ENCODE measurements around the gene WDR55.
A peak's percentile ranks its signal among the peaks of the same experiment; 100 is the strongest.
"Not testable (repeated sequence)": the region's sequence is repeated elsewhere in the genome, so short reads cannot be mapped to it uniquely, and the experiment has no call there.

The WDR55 gene

GRCh38 chr5:140664359-140665119 lies at the start of gene WDR55:
Gene WDR55 (plus strand): TSS chr5:140664904. CDS start chr5:140664913, 9 bp downstream.
- peak; percentile 96 for DNase-seq (ENCODE audit: low read depth, low spot score)

- no peak for DNase-seq (ENCODE audit: low read depth, low spot score)
Observed at GRCh38 chr5:140622301-140622700, 42.4 kb upstream of the WDR55 start.

DNA sequence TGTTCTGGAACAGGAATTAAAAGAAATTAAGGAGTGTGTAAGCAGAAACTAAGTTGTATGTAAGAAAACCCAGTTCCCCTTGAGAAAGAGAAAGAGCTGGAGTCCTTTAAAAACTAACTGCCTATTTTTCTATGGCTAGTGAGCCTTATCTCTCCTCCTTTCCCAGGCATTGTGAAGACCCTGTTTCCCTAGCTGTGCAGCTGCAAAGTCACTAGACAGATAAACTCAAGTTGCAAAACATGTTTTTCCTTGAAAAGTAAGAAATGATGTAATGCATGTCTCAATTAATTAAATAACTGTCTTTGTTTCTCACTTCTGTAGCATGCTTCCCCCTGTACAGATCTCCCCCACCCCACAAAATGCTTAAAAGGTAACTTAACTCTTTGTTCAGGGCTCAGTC lies 41.6 kb upstream of the WDR55 start:
- DNase-seq (ENCODE audit: low read depth, low spot score) = not testable (repeated sequence)

GRCh38 chr5:140624886-140625285 lies 39.8 kb upstream of the WDR55 start:
- not testable (repeated sequence) for DNase-seq (ENCODE audit: low read depth, low spot score)

GRCh38 chr5:140627972-140628371 lies 36.7 kb upstream of the WDR55 start:
- no peak for DNase-seq (ENCODE audit: low read depth, low spot score)

GRCh38 chr5:140628711-140629110 lies 36.0 kb upstream of the WDR55 start:
- no peak for DNase-seq (ENCODE audit: low read depth, low spot score)

- DNase-seq (ENCODE audit: low read depth, low spot score) = no peak
Observed at GRCh38 chr5:140630292-140631035, 34.2 kb upstream of the WDR55 start.

DNA sequence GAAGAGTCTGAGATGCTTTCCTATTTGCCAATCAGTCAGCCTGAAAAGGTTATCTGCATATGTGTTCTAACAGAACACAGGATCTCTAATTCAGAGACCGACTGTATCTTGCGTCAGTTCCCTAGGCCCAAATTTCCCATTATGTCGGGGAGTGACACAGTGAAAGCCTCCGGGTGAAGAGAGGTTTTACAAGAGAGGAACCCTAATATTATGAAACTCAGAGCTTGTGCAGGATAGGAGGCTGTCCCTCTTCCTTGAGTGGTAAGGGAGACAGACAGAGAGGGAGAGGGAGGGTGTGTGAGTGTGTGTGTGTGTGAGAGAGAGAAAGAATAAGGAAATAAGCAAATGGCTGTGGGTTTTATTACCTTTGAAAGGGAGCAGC lies 33.7 kb upstream of the WDR55 start:
- no peak for DNase-seq (ENCODE audit: low read depth, low spot score)

DNA sequence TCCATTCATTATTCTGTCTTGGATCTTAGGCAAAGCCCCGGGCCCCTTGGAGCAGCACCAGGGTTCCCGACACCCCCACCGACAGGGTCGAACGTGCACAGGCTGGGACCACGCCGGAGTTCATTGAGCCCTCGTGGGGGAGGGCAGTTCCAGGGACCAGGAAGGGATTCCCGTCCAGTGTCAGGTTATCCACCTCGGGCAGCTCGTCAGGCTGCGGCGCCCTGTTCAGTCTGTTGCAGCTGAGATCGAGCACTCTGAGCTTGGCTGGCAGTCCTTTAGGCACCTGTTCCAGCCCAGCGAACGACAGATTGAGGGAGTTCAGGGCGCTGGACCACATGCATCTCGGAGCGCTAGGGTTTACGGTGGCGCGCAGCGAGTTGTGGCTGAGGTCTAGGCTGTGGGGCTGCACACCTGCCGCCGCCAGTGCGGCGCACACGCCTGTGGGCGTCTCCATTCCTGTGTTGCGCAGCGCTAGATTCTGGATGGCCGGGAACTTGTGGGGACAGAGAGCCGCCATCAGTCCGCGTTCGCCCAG lies 32.8 kb upstream of the WDR55 start:
- no peak for DNase-seq (ENCODE audit: low read depth, low spot score)

GRCh38 chr5:140632366-140633020 lies 32.2 kb upstream of the WDR55 start:
- peak; percentile 65 for DNase-seq (ENCODE audit: low read depth, low spot score)

DNA sequence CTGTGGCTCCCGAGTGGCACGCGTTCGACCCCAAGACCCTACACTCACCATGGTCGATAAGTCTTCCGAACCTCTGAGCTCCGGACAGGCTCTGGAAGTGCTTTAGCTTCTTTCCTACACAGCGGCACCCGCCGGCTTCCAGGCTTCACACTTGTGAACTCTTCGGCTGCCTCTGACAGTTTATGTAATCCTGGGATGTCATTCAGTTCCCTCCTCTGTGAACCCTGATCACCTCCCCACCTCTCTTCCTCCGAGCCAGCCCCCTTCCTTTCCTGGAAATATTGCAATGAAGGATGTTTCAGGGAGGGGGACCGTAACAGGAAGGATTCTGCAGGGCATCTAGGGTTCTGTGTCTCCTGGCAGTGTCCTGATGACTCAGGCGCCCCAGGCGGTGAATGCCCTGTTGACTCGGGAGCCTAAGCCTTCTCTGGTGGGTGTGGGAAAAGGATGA lies 31.7 kb upstream of the WDR55 start, which contains the start of gene CD14:
TSS of gene CD14 (minus strand) at position 155 of the 451 bp plus-strand sequence. CDS start at position 51, 104 bp downstream.
- DNase-seq (ENCODE audit: low read depth, low spot score) = peak; percentile 73

DNA sequence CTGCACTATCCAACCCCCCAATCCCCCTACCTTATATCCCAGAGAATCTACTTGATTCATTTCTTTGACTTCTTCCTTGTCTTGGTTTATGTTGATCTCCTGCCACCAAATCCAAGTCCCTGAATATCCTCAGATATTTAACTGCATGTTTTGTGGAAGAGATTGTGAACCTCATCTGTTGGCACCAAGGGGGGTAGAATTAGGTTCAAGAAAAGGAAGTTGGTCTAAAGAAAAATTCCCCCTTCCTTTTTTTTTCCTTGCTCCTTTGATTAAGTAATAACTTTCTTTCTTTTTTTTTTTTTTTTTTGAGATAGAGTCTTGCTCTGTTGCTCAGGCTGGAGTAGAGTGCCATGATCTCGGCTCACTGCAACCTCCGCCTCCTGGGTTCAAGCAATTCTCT lies 31.2 kb upstream of the WDR55 start:
- no peak for DNase-seq (ENCODE audit: low read depth, low spot score)

- DNase-seq (ENCODE audit: low read depth, low spot score) = no peak
Observed at GRCh38 chr5:140634103-140634502, 30.6 kb upstream of the WDR55 start.

DNA sequence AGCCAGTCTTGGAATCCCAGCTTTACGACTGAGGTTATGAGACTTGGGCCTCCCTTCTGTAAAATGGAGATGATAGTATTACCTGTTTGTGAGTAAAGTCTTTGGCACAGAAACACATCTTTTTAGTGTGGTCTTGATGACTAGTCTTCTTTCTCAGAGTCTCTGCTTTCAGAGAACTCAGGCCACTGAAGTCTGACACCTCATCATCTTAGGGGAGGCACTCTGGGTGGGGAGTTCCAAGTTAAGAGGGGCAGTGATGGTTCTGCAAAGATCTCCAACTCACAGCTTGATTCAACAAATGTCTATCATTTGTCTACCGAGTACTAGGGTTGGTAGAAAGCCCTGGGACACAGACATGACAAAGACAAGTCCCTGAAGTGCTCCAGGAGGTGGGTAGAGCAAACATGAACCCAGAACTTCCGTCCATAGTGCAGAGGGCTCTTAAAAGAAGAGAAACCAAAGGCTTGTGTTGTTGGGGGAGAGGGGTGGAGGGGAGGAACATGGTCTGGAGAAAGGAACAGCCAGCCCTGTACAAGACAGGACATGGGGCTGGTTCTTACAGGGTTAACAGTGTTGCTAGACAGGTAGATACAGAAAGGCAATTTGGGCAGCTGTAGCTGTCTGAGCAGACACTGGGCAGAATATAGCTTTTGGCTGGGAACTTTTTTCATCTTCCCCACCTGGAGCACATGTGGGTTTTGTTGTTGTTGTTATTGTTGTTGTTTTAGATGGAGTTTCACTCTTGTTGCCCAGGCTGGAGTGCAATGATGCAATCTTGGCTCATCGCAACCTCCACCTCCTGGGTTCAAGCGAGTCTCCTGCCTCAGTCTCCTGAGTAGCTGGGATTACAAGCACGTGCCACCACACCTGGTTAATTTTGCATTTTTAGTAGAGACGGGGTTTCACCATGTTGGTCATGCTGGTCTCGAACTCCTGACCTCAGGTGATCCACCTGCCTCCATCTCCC lies 29.1 kb upstream of the WDR55 start:
- DNase-seq (ENCODE audit: low read depth, low spot score) = no peak

DNA sequence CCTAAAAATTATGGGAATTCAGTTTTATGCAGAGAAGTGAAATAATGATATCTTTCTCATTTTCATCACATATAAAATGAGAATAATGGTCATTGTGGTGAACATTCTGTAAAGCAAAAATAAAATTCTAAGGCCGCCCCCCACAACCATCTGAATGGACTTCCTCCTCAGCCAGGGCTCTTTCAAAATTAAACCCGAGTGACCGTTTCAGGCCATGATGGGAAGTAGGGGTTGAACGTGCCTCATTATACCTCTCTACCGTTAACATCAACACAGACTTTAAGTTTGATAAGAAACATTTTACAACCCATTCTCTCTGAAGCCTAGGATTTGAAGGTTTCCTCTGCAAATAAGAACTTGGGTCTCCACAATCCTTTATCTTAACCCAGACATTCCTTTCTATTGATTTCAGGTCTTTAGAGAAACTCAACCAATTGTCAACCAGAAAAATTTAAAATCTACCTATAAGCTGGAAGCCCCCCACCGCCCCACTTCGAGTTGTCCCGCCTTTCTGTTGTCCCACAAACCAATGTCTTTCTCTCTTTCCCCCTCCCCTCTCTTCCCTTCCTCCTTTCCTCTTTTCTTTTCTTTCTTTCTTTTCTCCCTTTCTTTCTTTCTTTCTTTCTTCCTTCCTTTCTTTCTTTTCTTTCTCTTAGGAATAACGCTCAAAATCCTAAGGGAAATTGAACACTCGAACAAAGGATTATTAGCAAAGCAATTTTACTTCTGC lies 27.2 kb upstream of the WDR55 start:
- no peak for DNase-seq (ENCODE audit: low read depth, low spot score)

GRCh38 chr5:140638898-140639147 lies 25.9 kb upstream of the WDR55 start:
- not testable (repeated sequence) for DNase-seq (ENCODE audit: low read depth, low spot score)

DNA sequence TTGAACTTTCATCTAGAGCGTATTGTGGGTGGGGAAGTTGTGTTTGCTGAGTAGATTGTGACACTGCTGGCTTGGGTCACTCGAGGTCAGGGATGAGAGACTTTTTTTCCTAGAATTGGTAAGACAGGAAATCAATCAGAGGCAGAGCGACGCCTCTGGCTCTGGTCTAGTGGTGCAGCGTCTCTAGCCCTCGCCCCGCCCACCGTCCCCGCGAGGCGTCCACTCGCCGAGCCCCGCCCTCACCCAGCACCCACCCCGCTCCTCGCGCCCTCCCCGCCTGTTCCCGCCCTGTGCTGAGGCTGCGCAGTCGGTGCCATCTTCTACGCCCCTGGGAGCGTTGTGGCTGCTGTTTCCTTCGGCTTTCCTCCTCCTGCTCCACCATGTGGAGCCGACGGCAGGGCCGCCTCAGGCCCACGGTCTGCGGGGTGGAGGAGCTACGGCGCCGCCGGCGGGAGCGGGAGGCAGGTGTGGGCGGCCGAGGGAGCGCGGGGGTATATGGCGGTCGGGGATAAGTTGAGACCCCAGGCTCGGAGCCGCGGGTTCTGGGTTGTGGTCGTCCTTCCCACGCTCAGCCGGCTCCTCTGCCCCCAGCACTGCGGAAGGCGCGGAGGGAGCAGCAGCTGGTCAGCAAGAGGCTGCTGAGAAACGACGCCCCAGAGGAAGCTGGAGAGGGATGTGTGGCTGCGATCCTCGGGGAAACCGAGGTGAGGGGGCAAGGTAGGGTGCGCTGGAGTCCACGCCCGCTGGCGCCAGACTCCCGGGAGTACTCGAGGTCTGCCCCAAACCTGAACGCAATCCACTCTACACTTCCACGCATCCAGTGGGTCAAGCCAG lies 25.3 kb upstream of the WDR55 start, which contains the start of gene TMCO6:
TSS of gene TMCO6 (plus strand) at position 304 of the 834 bp plus-strand sequence. CDS start at position 381, 77 bp downstream.
- peak; percentile 94 for DNase-seq (ENCODE audit: low read depth, low spot score)

DNA sequence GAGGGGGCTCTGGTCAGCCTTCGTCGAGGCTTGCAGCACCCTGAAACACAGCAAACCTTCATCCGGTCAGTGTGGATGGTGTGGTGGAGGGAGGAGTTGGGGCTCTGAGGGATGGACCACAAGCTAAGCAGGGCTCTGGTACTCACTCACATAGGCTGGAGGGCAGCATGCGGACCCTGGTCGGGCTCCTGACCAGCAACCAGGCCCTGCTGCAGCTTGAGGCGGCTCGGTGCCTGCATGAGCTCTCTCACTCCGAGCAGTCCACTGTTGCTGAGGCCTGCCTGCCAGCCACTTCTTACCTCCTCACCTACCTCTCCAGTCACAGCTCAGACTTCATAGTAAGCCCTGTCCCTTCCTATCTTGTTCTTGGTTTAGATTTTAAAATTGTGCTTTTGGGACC lies 23.0 kb upstream of the WDR55 start:
- no peak for DNase-seq (ENCODE audit: low read depth, low spot score)

- no peak for DNase-seq (ENCODE audit: low read depth, low spot score)
Observed at GRCh38 chr5:140642718-140643117, 22.0 kb upstream of the WDR55 start.

Measured in ELF-1 (cell line).